HG03378 (cell line): ENCODE data around the gene SLC37A1.
"Not testable (repeated sequence)": the region's sequence is repeated elsewhere in the genome, so short reads cannot be mapped to it uniquely, and the experiment has no call there.

Experiments used
- ATAC-seq: cut with Tn5 transposase; IDR thresholded peaks from one replicate; pipeline ENCODE4 v1.9.1; 2021; ENCODE audit warnings: mild to moderate bottlenecking, moderate library complexity; ENCODE audit not compliant: unreplicated experiment

The SLC37A1 gene

GRCh38 chr21:42513151-42513984 lies at the start of gene SLC37A1:
Gene SLC37A1, plus strand, starts transcription at chr21:42513852. Its CDS starts 4,603 bp downstream, at chr21:42518455.
- no peak for ATAC-seq

- no peak for ATAC-seq
Measured at GRCh38 chr21:42463861-42464515, 49.7 kb upstream of the SLC37A1 start.

GRCh38 chr21:42465008-42465802 lies 48.4 kb upstream of the SLC37A1 start:
- peak; percentile 33 for ATAC-seq

- ATAC-seq = no peak
Measured at GRCh38 chr21:42465803-42466127, 47.9 kb upstream of the SLC37A1 start.

- no peak for ATAC-seq
Measured at GRCh38 chr21:42466700-42467099, 47.0 kb upstream of the SLC37A1 start.

- no peak for ATAC-seq
Measured at GRCh38 chr21:42467140-42467983, 46.3 kb upstream of the SLC37A1 start.

DNA sequence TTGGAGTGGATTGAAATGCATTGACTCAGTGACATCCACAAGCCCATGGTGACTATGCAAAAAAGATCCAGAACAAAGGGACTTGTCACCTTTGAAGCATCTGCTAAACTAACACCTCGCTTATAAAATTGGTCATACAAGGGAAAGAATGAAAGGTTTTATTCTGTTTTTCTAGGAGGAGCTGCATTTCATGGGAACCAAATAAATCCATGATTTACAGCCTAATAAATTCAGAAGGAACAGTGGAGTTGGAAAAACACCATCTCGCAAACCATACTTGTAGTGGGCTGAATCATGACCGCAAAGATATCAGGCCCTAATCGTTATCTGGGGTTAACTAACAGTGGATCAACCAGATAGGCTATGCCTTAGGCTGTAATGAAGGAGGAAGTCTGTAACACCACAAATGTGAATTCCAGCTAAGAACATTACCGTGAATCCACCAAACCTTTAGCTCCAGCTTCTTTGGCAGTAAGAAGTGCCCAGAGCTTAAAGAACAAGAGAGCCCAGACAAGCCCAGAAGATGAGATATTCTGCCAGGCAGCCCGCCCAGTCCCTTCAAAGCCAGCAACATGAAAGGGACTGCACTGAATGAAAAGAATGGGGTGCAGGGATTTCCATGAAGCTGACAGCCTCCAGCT lies 45.0 kb upstream of the SLC37A1 start:
- no peak for ATAC-seq

- ATAC-seq = peak; percentile 42
Measured at GRCh38 chr21:42469272-42469671, 44.4 kb upstream of the SLC37A1 start.

- not testable (repeated sequence) for ATAC-seq
Measured at GRCh38 chr21:42469726-42470125, 43.9 kb upstream of the SLC37A1 start.

DNA sequence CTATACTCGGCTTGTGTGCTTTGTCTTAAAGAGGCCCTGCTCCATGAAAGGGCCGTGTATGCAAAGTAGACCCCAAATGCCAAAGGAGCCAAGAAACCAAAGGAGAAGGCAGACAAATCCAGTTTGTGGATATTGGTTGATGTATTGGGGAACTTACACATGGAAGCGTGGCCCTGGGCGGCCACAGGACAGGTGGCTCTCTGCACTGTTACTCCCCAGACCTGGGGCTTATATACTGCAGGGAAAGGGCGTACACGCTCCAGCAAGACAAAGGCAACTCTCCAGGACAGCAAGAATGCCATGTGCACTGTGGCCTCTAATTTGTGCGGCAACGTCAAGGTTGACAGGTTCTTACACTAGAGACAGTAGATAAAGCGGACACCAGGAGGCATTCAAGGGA lies 42.4 kb upstream of the SLC37A1 start:
- no peak for ATAC-seq

DNA sequence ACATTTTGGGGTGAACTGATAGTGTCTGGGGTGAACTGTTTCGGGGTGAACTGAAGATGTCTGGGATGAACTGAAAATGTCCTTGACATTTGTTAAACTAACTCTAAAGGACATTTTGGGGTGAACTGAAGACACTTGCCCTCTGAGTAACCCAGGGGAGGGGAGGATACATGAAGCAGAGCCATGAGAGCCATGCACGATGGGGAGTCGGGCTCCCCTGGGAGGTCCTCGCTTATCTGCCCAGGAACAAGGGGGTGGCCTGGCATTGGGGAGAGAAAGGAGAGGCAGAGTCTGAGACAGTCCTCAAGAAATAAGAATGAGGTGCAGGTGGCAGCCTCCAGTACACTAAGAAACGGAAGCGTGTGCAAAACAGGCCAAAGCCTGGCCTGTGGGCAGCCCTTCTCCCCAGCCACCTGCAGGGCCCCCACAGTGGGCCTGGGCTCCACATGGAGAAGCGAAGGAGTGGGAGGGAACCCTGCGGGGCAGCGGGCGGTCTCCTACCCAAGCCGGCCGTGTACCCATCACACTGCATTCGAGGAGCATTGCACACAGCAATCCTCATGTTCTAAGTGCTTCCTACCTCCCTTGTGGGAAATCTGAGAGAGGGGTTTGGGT lies 41.8 kb upstream of the SLC37A1 start:
- no peak for ATAC-seq

DNA sequence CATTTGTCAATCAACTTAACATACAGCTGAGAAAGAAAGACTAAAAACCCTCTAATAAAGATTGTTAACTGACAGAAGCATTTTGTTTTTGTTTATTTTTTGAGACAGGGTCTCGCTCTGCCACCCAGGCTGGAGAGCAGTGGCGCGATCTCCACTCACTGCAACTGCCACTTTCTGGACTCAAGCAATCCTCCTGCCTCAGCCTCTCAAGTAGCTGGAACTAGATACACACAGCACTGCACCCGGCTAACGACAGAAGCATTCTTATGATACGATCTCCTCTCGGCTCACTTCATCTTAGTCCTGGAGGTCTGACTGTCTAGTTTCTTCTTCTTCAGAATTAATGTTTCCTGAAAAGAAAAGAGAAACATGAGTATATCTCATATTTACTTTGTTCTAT lies 41.1 kb upstream of the SLC37A1 start:
- no peak for ATAC-seq

GRCh38 chr21:42473498-42474042 lies 40.1 kb upstream of the SLC37A1 start:
- ATAC-seq = no peak

- peak; percentile 49 for ATAC-seq
Measured at GRCh38 chr21:42474043-42474831, 39.4 kb upstream of the SLC37A1 start.

- ATAC-seq = no peak
Measured at GRCh38 chr21:42475036-42475435, 38.6 kb upstream of the SLC37A1 start.

GRCh38 chr21:42475526-42476387 lies 37.9 kb upstream of the SLC37A1 start:
- ATAC-seq = no peak

DNA sequence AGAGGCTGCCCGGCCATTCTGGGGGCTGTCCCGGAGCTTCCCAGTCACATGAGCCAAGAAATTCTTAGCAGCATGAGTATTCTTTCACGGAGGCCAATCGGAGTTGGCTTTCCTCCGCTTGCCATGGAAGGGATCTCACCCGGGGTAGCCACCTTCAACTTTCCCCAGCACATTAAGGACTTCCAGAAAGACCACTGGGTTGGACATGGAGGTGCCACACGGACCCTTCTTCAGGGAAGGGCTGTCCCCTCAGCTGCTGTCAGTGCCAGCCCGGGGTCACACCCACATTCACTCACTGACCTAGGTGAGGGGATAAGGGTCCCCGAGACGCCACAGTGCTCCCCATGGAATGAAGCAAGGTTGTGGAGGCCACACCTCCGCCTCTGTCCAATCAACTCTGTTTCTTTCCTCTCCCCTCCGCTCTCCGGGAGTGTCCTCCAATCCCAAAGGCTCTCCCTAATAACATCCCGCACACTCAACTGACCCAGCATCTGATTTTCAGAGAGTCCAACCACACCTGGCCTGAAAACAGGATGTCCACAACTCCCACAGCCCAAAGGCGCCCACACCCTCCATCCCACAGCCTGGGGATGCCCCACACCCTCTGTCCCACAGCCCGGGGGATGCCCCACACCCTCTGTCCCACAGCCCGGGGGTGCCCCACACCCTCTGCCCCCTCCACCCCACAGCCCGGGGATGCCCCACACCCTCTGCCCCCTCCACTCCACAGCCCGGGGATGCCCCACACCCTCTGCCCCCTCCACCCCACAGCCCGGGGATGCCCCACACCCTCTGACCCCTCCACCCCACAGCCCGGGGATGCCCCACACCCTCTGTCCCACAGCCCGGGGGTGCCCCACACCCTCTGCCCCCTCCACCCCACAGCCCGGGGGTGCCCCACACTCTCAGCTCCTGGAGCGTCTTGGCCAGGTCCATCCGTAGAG lies 37.0 kb upstream of the SLC37A1 start:
- ATAC-seq = no peak
